OCI-LY3 (cell line): ENCODE data around the gene RNU7-1.

Experiments
- EZH2phosphoT487 ChIP-seq: fragments of 200-600 bp; shearing (Covaris generic); IDR thresholded peaks from 2 replicates; pipeline ENCODE4 v1.6.1; 2018; ENCODE audit warnings: antibody characterized with exemption, mixed run types, low read depth
- TF ChIP-seq, protein P1 (sequence below): fragments of 200-600, 300-600 bp; sonication (generic); IDR thresholded peaks from 2 replicates; pipeline ENCODE4 v1.5.1; 2014; ENCODE audit warnings: antibody characterized with exemption, low read length, low read depth

DNA sequence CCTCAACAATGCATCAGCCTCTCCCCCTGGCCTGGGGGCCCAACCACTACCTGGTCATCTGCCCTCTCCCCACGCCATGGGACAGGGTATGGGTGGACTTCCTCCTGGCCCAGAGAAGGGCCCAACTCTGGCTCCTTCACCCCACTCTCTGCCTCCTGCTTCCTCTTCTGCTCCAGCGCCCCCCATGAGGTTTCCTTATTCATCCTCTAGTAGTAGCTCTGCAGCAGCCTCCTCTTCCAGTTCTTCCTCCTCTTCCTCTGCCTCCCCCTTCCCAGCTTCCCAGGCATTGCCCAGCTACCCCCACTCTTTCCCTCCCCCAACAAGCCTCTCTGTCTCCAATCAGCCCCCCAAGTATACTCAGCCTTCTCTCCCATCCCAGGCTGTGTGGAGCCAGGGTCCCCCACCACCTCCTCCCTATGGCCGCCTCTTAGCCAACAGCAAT is 7.4 kb upstream of the RNU7-1 start:
- TF ChIP-seq, protein P1, sequence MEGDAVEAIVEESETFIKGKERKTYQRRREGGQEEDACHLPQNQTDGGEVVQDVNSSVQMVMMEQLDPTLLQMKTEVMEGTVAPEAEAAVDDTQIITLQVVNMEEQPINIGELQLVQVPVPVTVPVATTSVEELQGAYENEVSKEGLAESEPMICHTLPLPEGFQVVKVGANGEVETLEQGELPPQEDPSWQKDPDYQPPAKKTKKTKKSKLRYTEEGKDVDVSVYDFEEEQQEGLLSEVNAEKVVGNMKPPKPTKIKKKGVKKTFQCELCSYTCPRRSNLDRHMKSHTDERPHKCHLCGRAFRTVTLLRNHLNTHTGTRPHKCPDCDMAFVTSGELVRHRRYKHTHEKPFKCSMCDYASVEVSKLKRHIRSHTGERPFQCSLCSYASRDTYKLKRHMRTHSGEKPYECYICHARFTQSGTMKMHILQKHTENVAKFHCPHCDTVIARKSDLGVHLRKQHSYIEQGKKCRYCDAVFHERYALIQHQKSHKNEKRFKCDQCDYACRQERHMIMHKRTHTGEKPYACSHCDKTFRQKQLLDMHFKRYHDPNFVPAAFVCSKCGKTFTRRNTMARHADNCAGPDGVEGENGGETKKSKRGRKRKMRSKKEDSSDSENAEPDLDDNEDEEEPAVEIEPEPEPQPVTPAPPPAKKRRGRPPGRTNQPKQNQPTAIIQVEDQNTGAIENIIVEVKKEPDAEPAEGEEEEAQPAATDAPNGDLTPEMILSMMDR: no peak
- no peak for TF ChIP-seq EZH2phosphoT487
